ENCODE measurements around the gene MINDY1. TPM values are rescaled to one million over a fixed set of nuclear protein-coding genes. Genes with fewer than 3 reads are reported as not detected.

MINDY1 gene
- total and polyA plus RNA-seq, 2 experiments from 2014 or later: 5.8 to 18.5 TPM

GRCh38 chr1:150973258-150973835 is 33.4 kb downstream of the MINDY1 start:
- DNase-seq (ENCODE audit: low spot score): no peak
- peaks cover 30% of the 10 kb centered on the region for H4K20me1 ChIP-seq (ENCODE audit: insufficient read depth, poor library complexity, severe bottlenecking)

GRCh38 chr1:150972417-150972940 is 34.2 kb downstream of the MINDY1 start:
- Histone ChIP-seq H3K9me3 (ENCODE audit: low read depth) (no peaks in the 10 kb centered on the region), H3K4me3 (peak overlapping the region; percentile 81), H3K4me1 (ENCODE audit: insufficient read depth) (peaks cover 48% of the 10 kb centered on the region), H3K79me2 (peaks cover 74% of the 10 kb centered on the region), H2AFZ (no peak overlapping the region), H3K27me3 (no peaks in the 10 kb centered on the region), H3K36me3 (replicated peaks; ENCODE audit: insufficient read depth, low read depth) (no peaks in the 10 kb centered on the region), H3K4me2 (peak overlapping the region; percentile 98), H4K20me1 (ENCODE audit: insufficient read depth, poor library complexity, severe bottlenecking) (peaks cover 38% of the 10 kb centered on the region), H3K27ac (peak overlapping the region; percentile 94), H3K9me2 (replicated peaks; ENCODE audit: insufficient read depth) (no peaks in the 10 kb centered on the region)
- TF ChIP-seq CTCF (IDR thresholded peaks at IDR 0.05; ENCODE audit: poor library complexity) (no peak), EZH2 (IDR thresholded peaks at IDR 0.05; ENCODE audit: borderline replicate concordance) (no peak), EZH2phosphoT487 (IDR thresholded peaks at IDR 0.05; ENCODE audit: low read depth, severe bottlenecking, unreplicated experiment) (no peak)
- WGBS (ENCODE audit: low lambda C conversion rate, missing lambda C conversion rate): 41% methylated on average over 4 of the region's 4 CpGs
- no peak for DNase-seq (ENCODE audit: low spot score)

More at GRCh38 chr1:150973258-150973835, 33.4 kb downstream of the MINDY1 start:
- Histone ChIP-seq H3K4me2 (peak overlapping the region; percentile 98), H3K36me3 (replicated peaks; ENCODE audit: insufficient read depth, low read depth) (no peaks in the 10 kb centered on the region), H3K79me2 (peaks cover 65% of the 10 kb centered on the region), H2AFZ (no peak overlapping the region), H3K4me1 (ENCODE audit: insufficient read depth) (peaks cover 51% of the 10 kb centered on the region), H3K27me3 (no peaks in the 10 kb centered on the region), H3K9me3 (ENCODE audit: low read depth) (no peaks in the 10 kb centered on the region), H3K27ac (peak overlapping the region; percentile 94), H3K4me3 (peak overlapping the region; percentile 81), H3K9me2 (replicated peaks; ENCODE audit: insufficient read depth) (no peaks in the 10 kb centered on the region)
- 11% methylated on average over 15 of the region's 15 CpGs for WGBS (ENCODE audit: low lambda C conversion rate, missing lambda C conversion rate)
- TF ChIP-seq EZH2 (IDR thresholded peaks at IDR 0.05; ENCODE audit: borderline replicate concordance) (no peak), EZH2phosphoT487 (IDR thresholded peaks at IDR 0.05; ENCODE audit: low read depth, severe bottlenecking, unreplicated experiment) (no peak), CTCF (IDR thresholded peaks at IDR 0.05; ENCODE audit: poor library complexity) (no peak)

- Histone ChIP-seq H3K4me3 (peak overlapping the region; percentile 81), H3K36me3 (replicated peaks; ENCODE audit: insufficient read depth, low read depth) (no peaks in the 10 kb centered on the region), H3K9me2 (replicated peaks; ENCODE audit: insufficient read depth) (no peaks in the 10 kb centered on the region), H3K79me2 (peaks cover 81% of the 10 kb centered on the region), H2AFZ (no peak overlapping the region), H3K27me3 (no peaks in the 10 kb centered on the region), H3K4me1 (ENCODE audit: insufficient read depth) (peaks cover 41% of the 10 kb centered on the region), H3K4me2 (peak overlapping the region; percentile 98), H4K20me1 (ENCODE audit: insufficient read depth, poor library complexity, severe bottlenecking) (peaks cover 38% of the 10 kb centered on the region), H3K9me3 (ENCODE audit: low read depth) (no peaks in the 10 kb centered on the region), H3K27ac (peak overlapping the region; percentile 94)
- peak; percentile 55 for DNase-seq (ENCODE audit: low spot score)
- TF ChIP-seq CTCF (IDR thresholded peaks at IDR 0.05; ENCODE audit: poor library complexity) (peak; percentile 14), EZH2phosphoT487 (IDR thresholded peaks at IDR 0.05; ENCODE audit: low read depth, severe bottlenecking, unreplicated experiment) (no peak)
- 34% methylated on average over 6 of the region's 6 CpGs for WGBS (ENCODE audit: low lambda C conversion rate, missing lambda C conversion rate)
Measured at GRCh38 chr1:150971583-150972416, 34.9 kb downstream of the MINDY1 start.
